Lung (tissue), 12 donors: Measurements from ENCODE around the gene TSPAN19. TPM values are rescaled to one million over a fixed set of nuclear protein-coding genes. Genes with fewer than 3 reads are reported as not detected.

Experiments used
- ATAC-seq: fragments of 200-7000 bp; cut with Tn5 transposase; one replicate; pipeline ENCODE4 v1.9.1; 2020; ENCODE audit warnings: moderate number of reproducible peaks; ENCODE audit not compliant: insufficient read depth, low FRiP score
- DNase-seq, 3 donors: peaks; one replicate each; pipeline ENCODE4 v3.0.0-alpha.2; 2013 to 2017
- H3K27ac ChIP-seq, 2 donors: one replicate each; pipeline ENCODE4 v1.5.1; 2013; ENCODE audit warnings: mild to moderate bottlenecking in 2 of 2, moderate library complexity in 2 of 2, control low read depth in 1 of 2, inconsistent platforms in 1 of 2, low read depth in 1 of 2, low read length in 1 of 2
- H3K27me3 ChIP-seq, 3 donors: one replicate each; pipeline ENCODE4 v1.5.1; 2013; ENCODE audit warnings: low read length in 2 of 3; ENCODE audit not compliant: control insufficient read depth in 3 of 3, insufficient read depth in 3 of 3
- H3K36me3 ChIP-seq, 4 donors: one replicate each; pipeline ENCODE4 v1.5.1; 2013; ENCODE audit warnings: low read length in 4 of 4, mild to moderate bottlenecking in 1 of 4, moderate library complexity in 1 of 4; ENCODE audit not compliant: control insufficient read depth in 4 of 4, insufficient read depth in 4 of 4
- H3K4me1 ChIP-seq, 5 donors: one replicate each; pipeline ENCODE4 v1.5.1; 2013; ENCODE audit warnings: low read length in 5 of 5, mild to moderate bottlenecking in 2 of 5, moderate library complexity in 1 of 5; ENCODE audit not compliant: control insufficient read depth in 5 of 5, insufficient read depth in 5 of 5
- H3K4me3 ChIP-seq: one replicate; pipeline ENCODE4 v1.5.1; 2013; ENCODE audit warnings: mild to moderate bottlenecking, control low read depth, moderate library complexity
- H3K9ac ChIP-seq, 2 donors: one replicate each; pipeline ENCODE4 v1.5.1; 2013; ENCODE audit warnings: low read length in 2 of 2, control low read depth in 1 of 2; ENCODE audit not compliant: insufficient read depth in 1 of 2
- H3K9me3 ChIP-seq, 4 donors: one replicate each; pipeline ENCODE4 v1.5.1; 2013; ENCODE audit warnings: low read length in 3 of 4, mild to moderate bottlenecking in 1 of 4, moderate library complexity in 1 of 4; ENCODE audit not compliant: control insufficient read depth in 4 of 4, insufficient read depth in 3 of 4
- CTCF ChIP-seq: IDR thresholded peaks from 2 replicates; pipeline ENCODE4 v1.5.1; 2012; ENCODE audit warnings: mild to moderate bottlenecking; ENCODE audit errors: control extremely low read depth, extremely low read depth
- WGBS, 2 donors: extraction: QIAGEN DNeasy Blood & Tissue Kit; methylation state at CpG; one replicate each; pipeline ENCODE4 v1.1.7; 2013; 5-methylcytosine and 5-hydroxymethylcytosine counted together
- polyA plus RNA-seq, 2 donors: library from polyadenylated mRNA; stranded (reverse); fragments of 200-250 nt; gene quantifications; one replicate each; pipeline ENCODE4 v1.2.1, GENCODE V29; 2013
- total RNA-seq, 2 donors: library from RNA; depleted of rRNA in 1 of 2; stranded (reverse); fragments of >200 nt in 1 of 2; gene quantifications; one replicate each; pipeline ENCODE4 v1.2.1, GENCODE V29; 2014 to 2021
- donor health status: control.
- donor health status: control.
- donor health status: Bipolar disorder and iron deficiency.
- donor health status: healthy.
- donor health status: DM: yes; HTN: yes; CAD: no.

Gene TSPAN19
- total and polyA plus RNA-seq, 4 donors: 10.5 to 21.5 (median 15.4) TPM

GRCh38 chr12:84973026-84973425 lies 63.1 kb downstream of the TSPAN19 start:
- H3K36me3 ChIP-seq: no peaks in the 10 kb centered on the region
- no peak for DNase-seq
- H3K27ac ChIP-seq: no peak overlapping the region
- no peaks in the 10 kb centered on the region for H3K4me1 ChIP-seq
- H3K9ac ChIP-seq: no peak overlapping the region
- H3K4me3 ChIP-seq: no peak overlapping the region
- H3K9me3 ChIP-seq: peaks cover 0 to 2% (median 0%) of the 10 kb centered on the region in 4 donors
- no peak for TF ChIP-seq CTCF
- H3K27me3 ChIP-seq: no peaks in the 10 kb centered on the region
- ATAC-seq: no peak

- no peak for TF ChIP-seq CTCF
- no peaks in the 10 kb centered on the region for H3K27me3 ChIP-seq
- H3K4me3 ChIP-seq: no peak overlapping the region
- no peaks in the 10 kb centered on the region for H3K36me3 ChIP-seq
- no peaks in the 10 kb centered on the region for H3K9me3 ChIP-seq
- no peak for DNase-seq
- no peak for ATAC-seq
- no peak overlapping the region for H3K27ac ChIP-seq
- no peaks in the 10 kb centered on the region for H3K4me1 ChIP-seq
- WGBS, 2 donors: 75 to 81% methylated on average over 3 of the region's 3 CpGs
- H3K9ac ChIP-seq: no peak overlapping the region
Observed at GRCh38 chr12:84969226-84969625, 66.9 kb downstream of the TSPAN19 start.

Other genes with a start within 250 kb of the TSPAN19 start
- under 1 TPM in 1 of 2 donors, not detected in 1; 0.34 TPM for gene SLC6A15, start 123.5 kb downstream of the TSPAN19 start, total RNA-seq
- gene SLC6A15, start 123.5 kb downstream of the TSPAN19 start, polyA plus RNA-seq: under 1 TPM; 0.02 to 0.11 TPM
- gene LRRIQ1, start 74 bp upstream of the TSPAN19 start, total RNA-seq: 10 to 100 TPM; 19.4 to 33.2 TPM
- 1 to 10 TPM; 3.4 to 4.6 TPM for gene LRRIQ1, start 74 bp upstream of the TSPAN19 start, polyA plus RNA-seq
- under 1 TPM; 0.12 to 0.17 TPM for gene ALX1, start 243.9 kb upstream of the TSPAN19 start, total RNA-seq
- gene ALX1, start 243.9 kb upstream of the TSPAN19 start, polyA plus RNA-seq: under 1 TPM; 0.08 to 0.14 TPM